GM15510 (cell line): Measurements from ENCODE around the gene CUX1.

Experiments
- POLR2A ChIP-seq: IDR thresholded peaks from 3 replicates; pipeline ENCODE4 v1.6.1; 2011; ENCODE audit warnings: borderline replicate concordance; ENCODE audit not compliant: insufficient read length; ENCODE audit errors: extremely low read depth

Gene CUX1

DNA sequence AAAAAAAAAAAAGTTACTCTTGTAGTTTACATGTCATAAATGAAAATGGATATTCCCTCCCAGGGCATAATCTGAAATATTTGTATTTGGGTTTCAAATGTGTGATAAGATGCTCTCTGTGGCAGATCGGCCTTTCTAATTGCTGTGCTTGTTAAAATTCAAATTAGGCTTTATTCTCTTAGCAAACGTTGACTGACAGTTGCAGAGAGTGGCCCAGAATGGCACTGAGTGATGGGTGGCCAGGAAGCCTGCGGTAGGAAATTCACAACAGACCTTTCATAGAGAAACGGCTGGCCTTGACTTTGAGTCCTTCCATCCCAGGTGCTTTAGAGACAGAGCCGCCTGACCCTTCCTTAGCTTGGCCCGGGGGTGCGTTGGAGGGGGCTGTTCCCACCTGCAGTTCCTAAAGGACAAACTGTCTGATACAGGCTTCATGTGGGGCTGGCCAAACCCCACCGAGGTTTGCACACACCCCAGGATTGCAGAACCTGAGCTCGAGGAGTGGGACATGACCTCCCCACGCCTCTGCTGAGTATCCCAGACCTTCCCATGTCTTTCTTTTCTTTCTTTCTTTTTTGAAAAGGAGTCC is 152.7 kb downstream of the CUX1 start:
- TF ChIP-seq POLR2A: no peak

DNA sequence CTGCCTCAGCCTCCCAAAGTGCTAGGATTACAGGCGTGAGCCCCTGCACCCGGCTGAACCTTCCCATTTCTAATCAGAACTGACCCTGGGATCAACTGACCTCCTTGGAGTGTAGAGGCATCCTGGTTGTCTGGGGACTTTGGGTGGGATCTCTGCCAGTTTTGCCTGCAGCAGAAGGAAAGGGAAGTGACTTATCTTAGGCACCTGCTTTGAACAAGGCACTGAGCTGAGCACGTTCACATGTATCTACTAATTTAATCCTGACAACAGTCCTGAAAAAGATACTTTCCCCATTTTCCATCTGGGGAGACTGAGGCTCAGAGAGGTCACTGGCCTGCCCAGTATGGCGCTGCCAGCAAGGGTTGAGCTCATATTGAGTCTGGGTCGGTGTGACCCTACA is 153.4 kb downstream of the CUX1 start:
- TF ChIP-seq POLR2A: no peak

- no peak for TF ChIP-seq POLR2A
Observed at GRCh38 chr7:101971457-101971856, 154.0 kb downstream of the CUX1 start.

DNA sequence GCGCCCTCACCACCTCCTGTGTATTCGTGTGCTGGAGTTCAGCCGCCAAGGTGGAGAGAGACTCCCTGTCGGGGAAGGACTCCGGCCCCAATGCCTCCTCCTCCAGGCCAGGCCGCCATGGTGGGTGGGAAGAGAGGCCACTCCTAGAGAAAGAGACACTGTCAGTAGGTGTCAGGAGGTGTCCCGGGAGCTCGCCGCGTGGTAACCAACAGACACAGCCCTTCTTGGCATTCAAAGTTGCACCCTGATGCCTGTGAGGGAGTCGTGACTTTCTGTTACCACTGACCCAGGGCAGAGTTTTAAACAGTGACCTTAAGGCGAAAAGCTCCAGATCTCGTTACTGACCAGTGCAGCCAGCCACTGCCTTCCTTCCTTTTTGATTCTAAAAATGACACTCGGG is 155.2 kb downstream of the CUX1 start:
- no peak for TF ChIP-seq POLR2A

- TF ChIP-seq POLR2A: no peak
Observed at GRCh38 chr7:101973130-101973529, 155.7 kb downstream of the CUX1 start.

DNA sequence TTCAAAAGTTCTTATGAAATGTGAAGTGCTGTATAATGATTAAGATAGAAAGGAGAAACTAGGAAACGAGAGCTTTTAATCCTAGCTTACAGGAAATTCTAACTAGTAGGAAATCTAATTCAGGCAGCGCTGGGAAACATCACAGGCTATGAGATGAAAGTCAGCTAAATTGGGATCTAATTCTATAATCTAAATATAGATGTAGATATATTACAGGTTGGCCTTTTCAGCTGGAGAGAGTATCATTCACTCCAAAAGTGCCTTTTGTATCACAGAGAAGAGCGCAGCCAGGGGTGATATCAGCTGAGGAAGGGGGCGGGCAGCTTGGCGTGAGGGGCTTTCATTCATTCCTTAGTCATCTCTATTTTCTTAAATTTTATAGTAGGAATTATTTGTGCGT is 157.0 kb downstream of the CUX1 start:
- no peak for TF ChIP-seq POLR2A

- TF ChIP-seq POLR2A: no peak
Observed at GRCh38 chr7:101975046-101975445, 157.6 kb downstream of the CUX1 start.

DNA sequence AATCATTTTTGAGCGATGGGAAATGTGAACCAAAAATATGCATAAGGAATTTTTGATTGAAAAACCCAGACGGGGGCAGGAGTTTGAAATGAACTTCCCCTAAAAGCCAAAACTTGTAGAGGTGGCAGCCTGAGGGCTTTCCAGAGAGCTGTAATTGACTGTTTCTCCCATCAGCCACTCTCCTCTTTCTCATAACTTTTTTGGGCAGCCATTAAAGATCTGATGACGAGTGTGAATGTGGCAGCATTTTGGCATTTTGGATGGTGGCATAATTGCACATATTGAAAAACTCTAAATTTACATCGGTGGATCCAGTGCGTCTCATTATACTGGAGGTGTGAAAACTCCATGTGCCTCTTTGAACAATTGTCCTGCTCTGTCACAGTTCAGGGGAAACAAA is 159.0 kb downstream of the CUX1 start:
- TF ChIP-seq POLR2A: no peak

DNA sequence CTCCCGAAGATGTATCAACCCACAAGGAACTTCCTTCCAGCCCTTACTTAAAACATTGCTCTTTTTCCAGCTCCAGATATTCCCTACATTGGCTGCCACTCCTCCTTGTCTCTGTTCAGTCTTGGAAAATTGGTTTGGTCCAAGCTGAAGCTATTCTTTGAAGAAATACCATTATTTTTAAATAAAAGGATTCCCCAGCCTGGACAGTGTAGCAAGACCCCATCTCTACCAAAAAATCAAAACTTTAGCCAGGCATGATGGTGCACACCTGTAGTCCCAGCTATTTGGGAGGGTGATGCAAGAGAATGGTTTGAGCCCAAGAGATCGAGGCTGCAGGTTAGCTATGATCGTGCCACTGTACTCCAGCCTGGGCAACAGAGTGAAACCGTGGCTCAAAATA is 159.8 kb downstream of the CUX1 start:
- no peak for TF ChIP-seq POLR2A

GRCh38 chr7:101978683-101979082 is 161.3 kb downstream of the CUX1 start:
- TF ChIP-seq POLR2A: no peak

DNA sequence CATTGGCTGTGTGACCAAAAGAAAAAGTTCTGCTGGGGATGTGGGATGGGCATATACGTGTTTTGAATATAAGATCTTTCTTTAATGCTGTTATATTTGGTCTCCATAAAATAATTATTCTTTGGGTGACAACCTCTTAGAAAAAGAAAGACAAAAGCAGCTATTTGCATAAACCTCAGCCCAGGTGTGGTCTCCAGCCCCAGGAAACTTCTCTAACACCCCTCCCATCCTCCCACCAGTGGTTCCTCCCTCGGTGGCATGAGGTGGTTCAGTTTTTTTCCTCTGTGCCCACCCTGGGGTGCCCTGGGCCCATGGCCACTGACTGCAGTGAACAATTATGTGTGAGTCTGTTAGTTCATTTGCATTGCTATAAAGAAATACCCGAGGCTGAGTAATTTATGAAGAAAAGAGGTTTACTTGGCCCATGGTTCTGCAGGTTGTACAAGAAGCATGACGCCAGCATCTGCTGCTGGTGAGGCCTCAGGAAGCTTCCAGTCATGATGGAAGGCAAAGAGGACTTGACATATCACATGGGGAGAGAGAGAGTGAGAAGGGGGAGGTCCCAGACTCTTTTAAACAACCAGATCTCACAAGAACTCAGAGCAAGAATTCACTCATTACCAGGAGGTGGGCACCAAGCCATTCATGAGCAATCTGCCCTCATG is 165.9 kb downstream of the CUX1 start:
- no peak for TF ChIP-seq POLR2A

GRCh38 chr7:101984133-101984879 is 166.9 kb downstream of the CUX1 start:
- no peak for TF ChIP-seq POLR2A

GRCh38 chr7:101985057-101985902 is 167.9 kb downstream of the CUX1 start:
- no peak for TF ChIP-seq POLR2A

DNA sequence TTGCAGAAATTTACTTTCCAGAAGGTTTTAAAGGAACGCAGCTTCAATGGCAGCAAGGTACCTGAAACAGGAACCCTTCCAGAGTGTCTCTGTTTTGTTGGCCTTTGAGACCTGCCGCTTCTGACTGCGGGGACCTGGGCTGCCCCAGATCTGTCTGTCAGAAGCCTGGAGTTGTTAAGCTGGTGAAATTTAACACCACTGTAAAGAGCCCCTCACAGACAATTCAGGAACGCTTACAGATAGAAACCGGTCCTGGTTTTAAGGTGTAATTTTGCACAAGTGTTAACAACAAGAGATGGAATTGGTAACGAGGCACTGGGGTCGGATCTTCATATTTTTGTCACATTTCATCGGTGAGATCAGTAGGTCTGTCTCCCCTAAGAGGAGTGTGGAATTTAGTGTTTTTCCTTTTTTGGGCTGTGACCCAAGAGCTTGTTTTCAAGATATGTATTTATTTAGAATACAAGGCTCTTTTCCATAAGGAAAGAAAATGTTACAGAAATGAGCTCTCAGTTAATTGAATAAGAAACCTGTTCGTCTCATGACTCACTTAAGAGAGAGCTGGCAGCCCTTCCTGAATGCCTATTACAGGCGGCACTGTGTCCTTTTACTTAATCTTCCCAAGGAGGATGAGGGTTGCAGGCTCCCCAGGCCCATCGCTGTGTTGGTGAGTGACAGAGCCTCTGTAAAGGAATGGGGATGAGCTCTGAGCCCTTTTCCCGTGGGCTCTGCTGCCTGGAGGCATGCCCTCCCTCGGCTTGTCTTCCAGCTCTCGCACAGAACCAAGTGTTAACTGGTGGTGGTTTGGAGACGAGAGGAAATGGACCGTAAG is 168.7 kb downstream of the CUX1 start:
- no peak for TF ChIP-seq POLR2A
